Measurements from ENCODE around the gene TNFRSF4. TPM values are rescaled to one million over a fixed set of nuclear protein-coding genes. Genes with fewer than 3 reads are reported as not detected.

TNFRSF4 gene
- total and polyA plus RNA-seq, 2 of the 13 experiments (the other 11 are each of a cell fraction or from before 2014, with no cell fraction given): not detected

DNA sequence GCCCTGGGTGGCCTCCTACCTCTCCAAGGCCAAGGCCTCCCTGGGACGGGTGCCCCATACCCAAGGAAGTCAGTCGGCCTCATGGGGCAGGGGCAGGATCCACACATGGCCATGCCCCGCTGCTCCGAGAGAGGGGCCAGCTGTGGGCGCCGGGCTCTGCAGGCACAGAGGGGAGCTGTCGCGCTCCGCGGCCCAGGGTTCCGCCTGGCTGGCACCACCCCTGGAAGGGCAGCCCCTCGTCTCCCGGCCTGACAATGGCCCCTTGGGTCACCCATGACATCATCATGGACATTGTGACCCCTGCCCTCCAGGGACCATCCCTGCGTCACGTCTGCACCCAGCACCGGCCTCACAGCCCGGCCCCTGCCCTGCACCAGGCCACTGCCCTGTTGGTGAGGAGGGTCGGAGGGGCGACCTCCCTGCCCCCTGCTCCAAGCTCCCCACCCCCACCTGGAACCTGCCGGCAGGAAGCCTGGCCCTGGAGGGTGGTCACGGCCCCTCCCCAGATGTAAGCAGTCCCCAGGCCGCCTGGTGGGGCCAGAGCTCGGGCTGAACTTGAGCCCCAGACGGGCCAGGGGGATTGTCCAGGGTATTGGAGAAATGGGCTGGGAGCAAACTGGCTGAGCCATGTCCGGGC lies 34.5 kb downstream of the TNFRSF4 start (continued):
- TF ChIP-seq, protein P1, sequence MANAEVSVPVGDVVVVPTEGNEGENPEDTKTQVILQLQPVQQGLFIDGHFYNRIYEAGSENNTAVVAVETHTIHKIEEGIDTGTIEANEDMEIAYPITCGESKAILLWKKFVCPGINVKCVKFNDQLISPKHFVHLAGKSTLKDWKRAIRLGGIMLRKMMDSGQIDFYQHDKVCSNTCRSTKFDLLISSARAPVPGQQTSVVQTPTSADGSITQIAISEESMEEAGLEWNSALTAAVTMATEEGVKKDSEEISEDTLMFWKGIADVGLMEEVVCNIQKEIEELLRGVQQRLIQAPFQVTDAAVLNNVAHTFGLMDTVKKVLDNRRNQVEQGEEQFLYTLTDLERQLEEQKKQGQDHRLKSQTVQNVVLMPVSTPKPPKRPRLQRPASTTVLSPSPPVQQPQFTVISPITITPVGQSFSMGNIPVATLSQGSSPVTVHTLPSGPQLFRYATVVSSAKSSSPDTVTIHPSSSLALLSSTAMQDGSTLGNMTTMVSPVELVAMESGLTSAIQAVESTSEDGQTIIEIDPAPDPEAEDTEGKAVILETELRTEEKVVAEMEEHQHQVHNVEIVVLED (CRISPR knock-in tag; IDR thresholded peaks at IDR 0.05; ENCODE audit: borderline replicate concordance): no peak
- TF ChIP-seq SP4 (CRISPR knock-in tag; IDR thresholded peaks at IDR 0.05) (no peak), BORCS8-MEF2B (CRISPR knock-in tag; IDR thresholded peaks at IDR 0.05) (no peak), ZNF564 (CRISPR knock-in tag; IDR thresholded peaks at IDR 0.05) (no peak), HOXA7 (CRISPR knock-in tag; IDR thresholded peaks at IDR 0.05) (no peak)
- TF ChIP-seq, protein P2, sequence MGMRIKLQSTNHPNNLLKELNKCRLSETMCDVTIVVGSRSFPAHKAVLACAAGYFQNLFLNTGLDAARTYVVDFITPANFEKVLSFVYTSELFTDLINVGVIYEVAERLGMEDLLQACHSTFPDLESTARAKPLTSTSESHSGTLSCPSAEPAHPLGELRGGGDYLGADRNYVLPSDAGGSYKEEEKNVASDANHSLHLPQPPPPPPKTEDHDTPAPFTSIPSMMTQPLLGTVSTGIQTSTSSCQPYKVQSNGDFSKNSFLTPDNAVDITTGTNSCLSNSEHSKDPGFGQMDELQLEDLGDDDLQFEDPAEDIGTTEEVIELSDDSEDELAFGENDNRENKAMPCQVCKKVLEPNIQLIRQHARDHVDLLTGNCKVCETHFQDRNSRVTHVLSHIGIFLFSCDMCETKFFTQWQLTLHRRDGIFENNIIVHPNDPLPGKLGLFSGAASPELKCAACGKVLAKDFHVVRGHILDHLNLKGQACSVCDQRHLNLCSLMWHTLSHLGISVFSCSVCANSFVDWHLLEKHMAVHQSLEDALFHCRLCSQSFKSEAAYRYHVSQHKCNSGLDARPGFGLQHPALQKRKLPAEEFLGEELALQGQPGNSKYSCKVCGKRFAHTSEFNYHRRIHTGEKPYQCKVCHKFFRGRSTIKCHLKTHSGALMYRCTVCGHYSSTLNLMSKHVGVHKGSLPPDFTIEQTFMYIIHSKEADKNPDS (CRISPR knock-in tag; IDR thresholded peaks at IDR 0.05): no peak
- TF ChIP-seq, protein P3, sequence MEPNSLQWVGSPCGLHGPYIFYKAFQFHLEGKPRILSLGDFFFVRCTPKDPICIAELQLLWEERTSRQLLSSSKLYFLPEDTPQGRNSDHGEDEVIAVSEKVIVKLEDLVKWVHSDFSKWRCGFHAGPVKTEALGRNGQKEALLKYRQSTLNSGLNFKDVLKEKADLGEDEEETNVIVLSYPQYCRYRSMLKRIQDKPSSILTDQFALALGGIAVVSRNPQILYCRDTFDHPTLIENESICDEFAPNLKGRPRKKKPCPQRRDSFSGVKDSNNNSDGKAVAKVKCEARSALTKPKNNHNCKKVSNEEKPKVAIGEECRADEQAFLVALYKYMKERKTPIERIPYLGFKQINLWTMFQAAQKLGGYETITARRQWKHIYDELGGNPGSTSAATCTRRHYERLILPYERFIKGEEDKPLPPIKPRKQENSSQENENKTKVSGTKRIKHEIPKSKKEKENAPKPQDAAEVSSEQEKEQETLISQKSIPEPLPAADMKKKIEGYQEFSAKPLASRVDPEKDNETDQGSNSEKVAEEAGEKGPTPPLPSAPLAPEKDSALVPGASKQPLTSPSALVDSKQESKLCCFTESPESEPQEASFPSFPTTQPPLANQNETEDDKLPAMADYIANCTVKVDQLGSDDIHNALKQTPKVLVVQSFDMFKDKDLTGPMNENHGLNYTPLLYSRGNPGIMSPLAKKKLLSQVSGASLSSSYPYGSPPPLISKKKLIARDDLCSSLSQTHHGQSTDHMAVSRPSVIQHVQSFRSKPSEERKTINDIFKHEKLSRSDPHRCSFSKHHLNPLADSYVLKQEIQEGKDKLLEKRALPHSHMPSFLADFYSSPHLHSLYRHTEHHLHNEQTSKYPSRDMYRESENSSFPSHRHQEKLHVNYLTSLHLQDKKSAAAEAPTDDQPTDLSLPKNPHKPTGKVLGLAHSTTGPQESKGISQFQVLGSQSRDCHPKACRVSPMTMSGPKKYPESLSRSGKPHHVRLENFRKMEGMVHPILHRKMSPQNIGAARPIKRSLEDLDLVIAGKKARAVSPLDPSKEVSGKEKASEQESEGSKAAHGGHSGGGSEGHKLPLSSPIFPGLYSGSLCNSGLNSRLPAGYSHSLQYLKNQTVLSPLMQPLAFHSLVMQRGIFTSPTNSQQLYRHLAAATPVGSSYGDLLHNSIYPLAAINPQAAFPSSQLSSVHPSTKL (CRISPR knock-in tag; IDR thresholded peaks at IDR 0.05): no peak
- TF ChIP-seq, protein P4, sequence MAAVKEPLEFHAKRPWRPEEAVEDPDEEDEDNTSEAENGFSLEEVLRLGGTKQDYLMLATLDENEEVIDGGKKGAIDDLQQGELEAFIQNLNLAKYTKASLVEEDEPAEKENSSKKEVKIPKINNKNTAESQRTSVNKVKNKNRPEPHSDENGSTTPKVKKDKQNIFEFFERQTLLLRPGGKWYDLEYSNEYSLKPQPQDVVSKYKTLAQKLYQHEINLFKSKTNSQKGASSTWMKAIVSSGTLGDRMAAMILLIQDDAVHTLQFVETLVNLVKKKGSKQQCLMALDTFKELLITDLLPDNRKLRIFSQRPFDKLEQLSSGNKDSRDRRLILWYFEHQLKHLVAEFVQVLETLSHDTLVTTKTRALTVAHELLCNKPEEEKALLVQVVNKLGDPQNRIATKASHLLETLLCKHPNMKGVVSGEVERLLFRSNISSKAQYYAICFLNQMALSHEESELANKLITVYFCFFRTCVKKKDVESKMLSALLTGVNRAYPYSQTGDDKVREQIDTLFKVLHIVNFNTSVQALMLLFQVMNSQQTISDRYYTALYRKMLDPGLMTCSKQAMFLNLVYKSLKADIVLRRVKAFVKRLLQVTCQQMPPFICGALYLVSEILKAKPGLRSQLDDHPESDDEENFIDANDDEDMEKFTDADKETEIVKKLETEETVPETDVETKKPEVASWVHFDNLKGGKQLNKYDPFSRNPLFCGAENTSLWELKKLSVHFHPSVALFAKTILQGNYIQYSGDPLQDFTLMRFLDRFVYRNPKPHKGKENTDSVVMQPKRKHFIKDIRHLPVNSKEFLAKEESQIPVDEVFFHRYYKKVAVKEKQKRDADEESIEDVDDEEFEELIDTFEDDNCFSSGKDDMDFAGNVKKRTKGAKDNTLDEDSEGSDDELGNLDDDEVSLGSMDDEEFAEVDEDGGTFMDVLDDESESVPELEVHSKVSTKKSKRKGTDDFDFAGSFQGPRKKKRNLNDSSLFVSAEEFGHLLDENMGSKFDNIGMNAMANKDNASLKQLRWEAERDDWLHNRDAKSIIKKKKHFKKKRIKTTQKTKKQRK (IDR thresholded peaks at IDR 0.05; ENCODE audit: low read length): no peak
- TF ChIP-seq, protein P5, sequence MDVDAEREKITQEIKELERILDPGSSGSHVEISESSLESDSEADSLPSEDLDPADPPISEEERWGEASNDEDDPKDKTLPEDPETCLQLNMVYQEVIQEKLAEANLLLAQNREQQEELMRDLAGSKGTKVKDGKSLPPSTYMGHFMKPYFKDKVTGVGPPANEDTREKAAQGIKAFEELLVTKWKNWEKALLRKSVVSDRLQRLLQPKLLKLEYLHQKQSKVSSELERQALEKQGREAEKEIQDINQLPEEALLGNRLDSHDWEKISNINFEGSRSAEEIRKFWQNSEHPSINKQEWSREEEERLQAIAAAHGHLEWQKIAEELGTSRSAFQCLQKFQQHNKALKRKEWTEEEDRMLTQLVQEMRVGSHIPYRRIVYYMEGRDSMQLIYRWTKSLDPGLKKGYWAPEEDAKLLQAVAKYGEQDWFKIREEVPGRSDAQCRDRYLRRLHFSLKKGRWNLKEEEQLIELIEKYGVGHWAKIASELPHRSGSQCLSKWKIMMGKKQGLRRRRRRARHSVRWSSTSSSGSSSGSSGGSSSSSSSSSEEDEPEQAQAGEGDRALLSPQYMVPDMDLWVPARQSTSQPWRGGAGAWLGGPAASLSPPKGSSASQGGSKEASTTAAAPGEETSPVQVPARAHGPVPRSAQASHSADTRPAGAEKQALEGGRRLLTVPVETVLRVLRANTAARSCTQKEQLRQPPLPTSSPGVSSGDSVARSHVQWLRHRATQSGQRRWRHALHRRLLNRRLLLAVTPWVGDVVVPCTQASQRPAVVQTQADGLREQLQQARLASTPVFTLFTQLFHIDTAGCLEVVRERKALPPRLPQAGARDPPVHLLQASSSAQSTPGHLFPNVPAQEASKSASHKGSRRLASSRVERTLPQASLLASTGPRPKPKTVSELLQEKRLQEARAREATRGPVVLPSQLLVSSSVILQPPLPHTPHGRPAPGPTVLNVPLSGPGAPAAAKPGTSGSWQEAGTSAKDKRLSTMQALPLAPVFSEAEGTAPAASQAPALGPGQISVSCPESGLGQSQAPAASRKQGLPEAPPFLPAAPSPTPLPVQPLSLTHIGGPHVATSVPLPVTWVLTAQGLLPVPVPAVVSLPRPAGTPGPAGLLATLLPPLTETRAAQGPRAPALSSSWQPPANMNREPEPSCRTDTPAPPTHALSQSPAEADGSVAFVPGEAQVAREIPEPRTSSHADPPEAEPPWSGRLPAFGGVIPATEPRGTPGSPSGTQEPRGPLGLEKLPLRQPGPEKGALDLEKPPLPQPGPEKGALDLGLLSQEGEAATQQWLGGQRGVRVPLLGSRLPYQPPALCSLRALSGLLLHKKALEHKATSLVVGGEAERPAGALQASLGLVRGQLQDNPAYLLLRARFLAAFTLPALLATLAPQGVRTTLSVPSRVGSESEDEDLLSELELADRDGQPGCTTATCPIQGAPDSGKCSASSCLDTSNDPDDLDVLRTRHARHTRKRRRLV (CRISPR knock-in tag; IDR thresholded peaks at IDR 0.05): no peak
